B cell (primary cell): ENCODE measurements around the gene ZBTB21. TPM values are rescaled to one million over a fixed set of nuclear protein-coding genes. Genes with fewer than 3 reads are reported as not detected.

Experiments used
- ATAC-seq: fragments of 200-7000 bp; cut with Tn5 transposase; one replicate; pipeline ENCODE4 v1.10.0; 2021; ENCODE audit warnings: low read depth, mild to moderate bottlenecking, moderate number of reproducible peaks, moderate library complexity
- CTCF ChIA-PET: fragments of 350-600 bp; sonication (Branson Sonifier 250); formaldehyde crosslinking; loops from one replicate; lab custom pipeline; 2021; ENCODE audit warnings: antibody characterized with exemption, inconsistent platforms; lab: Charles Lee
- POLR2A ChIA-PET: fragments of 350-600 bp; sonication (Branson Sonifier 250); formaldehyde crosslinking; loops from one replicate; lab custom pipeline; 2021; ENCODE audit warnings: antibody characterized with exemption; lab: Charles Lee
- DNase-seq: peaks from one replicate; pipeline ENCODE4 v3.0.0; 2013
- H2AFZ ChIP-seq: 2 replicates; pipeline ENCODE4 v1.6.1; 2012; ENCODE audit warnings: mild to moderate bottlenecking, low read depth, low read length; ENCODE audit not compliant: insufficient read depth, poor library complexity, severe bottlenecking
- H3K27ac ChIP-seq, 2 donors: 1 replicate in 1 of 2; 2 replicates in 1 of 2; pipeline ENCODE4 v1.5.1; 2012 to 2013; ENCODE audit warnings: low read length in 2 of 2, mild to moderate bottlenecking in 2 of 2, moderate library complexity in 1 of 2
- H3K27me3 ChIP-seq, 4 experiments: fragments of 200-600 bp in 1 of 4; sonication (generic) in 1 of 4; replicated peaks in 1 of 4; 1 replicate in 2 of 4; 2 replicates in 2 of 4; pipeline versions ENCODE4 v1.6.1 to v1.7.0; 2013 to 2016; ENCODE audit warnings: low read length in 3 of 4, mild to moderate bottlenecking in 2 of 4, mixed read lengths in 1 of 4, moderate library complexity in 1 of 4; ENCODE audit not compliant: insufficient read depth in 4 of 4, control insufficient read depth in 3 of 4; ENCODE audit errors: control extremely low read depth in 1 of 4
- H3K36me3 ChIP-seq, 2 experiments: replicated peaks in 1 of 2; 1 replicate in 1 of 2; 2 replicates in 1 of 2; pipeline versions ENCODE4 v1.6.1 to v1.7.1; 2013; ENCODE audit warnings: low read length in 1 of 2; ENCODE audit not compliant: insufficient read depth in 2 of 2, control insufficient read depth in 1 of 2; ENCODE audit errors: control extremely low read depth in 1 of 2, extremely low read depth in 1 of 2
- H3K4me1 ChIP-seq, 2 donors: fragments of 200-600 bp in 1 of 2; sonication (generic) in 1 of 2; 1 replicate in 1 of 2; 2 replicates in 1 of 2; pipeline versions ENCODE4 v1.5.1 to v1.6.1; 2013 to 2017; ENCODE audit warnings: low read length in 2 of 2; ENCODE audit not compliant: control insufficient read depth in 2 of 2, insufficient read depth in 2 of 2
- H3K4me2 ChIP-seq: replicated peaks from 2 replicates; pipeline ENCODE3; 2012; ENCODE audit warnings: mild to moderate bottlenecking, low read depth, low read length; ENCODE audit not compliant: poor library complexity, severe bottlenecking
- H3K4me3 ChIP-seq, 5 experiments: fragments of 200-600 bp in 1 of 5; sonication (generic) in 1 of 5; 1 replicate in 3 of 5; 2 replicates in 2 of 5; pipeline versions ENCODE4 v1.5.1 to v1.7.0; 2011 to 2016; ENCODE audit warnings: low read length in 4 of 5, mild to moderate bottlenecking in 4 of 5, low read depth in 2 of 5, control low read depth in 1 of 5, moderate library complexity in 1 of 5; ENCODE audit not compliant: insufficient read depth in 1 of 5; ENCODE audit errors: control extremely low read depth in 1 of 5, extremely low read depth in 1 of 5
- H3K79me2 ChIP-seq: fragments of 200-600 bp; sonication (generic); one replicate; pipeline ENCODE4 v1.6.0; 2016; ENCODE audit warnings: low read length; ENCODE audit not compliant: control insufficient read depth, insufficient read depth
- H3K9ac ChIP-seq: fragments of 200-600 bp; sonication (generic); 2 replicates; pipeline ENCODE4 v1.6.1; 2017; ENCODE audit warnings: mild to moderate bottlenecking, low read length, moderate library complexity
- H3K9me3 ChIP-seq, 3 donors: one replicate each; pipeline versions ENCODE4 v1.6.1 to v1.7.1; 2013; ENCODE audit warnings: low read length in 2 of 3; ENCODE audit not compliant: control insufficient read depth in 2 of 3, insufficient read depth in 1 of 3; ENCODE audit errors: control extremely low read depth in 1 of 3
- H4K20me1 ChIP-seq: 2 replicates; pipeline ENCODE4 v1.6.0; 2012; ENCODE audit warnings: mild to moderate bottlenecking, low read length; ENCODE audit not compliant: insufficient read depth, control insufficient read depth, poor library complexity, severe bottlenecking
- H3K27ac Mint-ChIP-seq: one replicate; pipeline ENCODE4 v1.8.0; 2021; ENCODE audit warnings: mixed read lengths
- H3K27me3 Mint-ChIP-seq: one replicate; pipeline ENCODE4 v1.8.0; 2021; ENCODE audit warnings: mixed read lengths
- H3K4me1 Mint-ChIP-seq: one replicate; pipeline ENCODE4 v1.8.0; 2021; ENCODE audit warnings: mixed read lengths
- H3K4me3 Mint-ChIP-seq: one replicate; pipeline ENCODE4 v1.8.0; 2021; ENCODE audit warnings: mixed read lengths
- H3K9me3 Mint-ChIP-seq: one replicate; pipeline ENCODE4 v1.8.0; 2022; ENCODE audit warnings: mixed read lengths; ENCODE audit not compliant: insufficient read depth
- CTCF ChIP-seq: fragments of 200-600 bp; IDR thresholded peaks from one replicate; pipeline ENCODE4 v1.8.0; 2022; ENCODE audit warnings: antibody characterized with exemption, mild to moderate bottlenecking
- EZH2 ChIP-seq: IDR thresholded peaks from 2 replicates; pipeline ENCODE4 v1.6.1; 2012; ENCODE audit warnings: borderline replicate concordance, low read depth, mild to moderate bottlenecking, moderate library complexity, low read length; ENCODE audit not compliant: insufficient read depth, poor library complexity, severe bottlenecking
- WGBS: methylation state at CpG from one replicate; pipeline ENCODE4 v1.1.5; 2013; ENCODE audit warnings: missing lambda C conversion rate; ENCODE audit not compliant: insufficient coverage; 5-methylcytosine and 5-hydroxymethylcytosine counted together
- intact Hi-C: fragments of 100-400 bp; cut with micrococcal nuclease; formaldehyde crosslinking; loops from one replicate; pipeline ENCODE4 v1.10.0; 2022
- polyA plus RNA-seq: library from polyadenylated mRNA; depleted of rRNA; stranded (reverse); fragments of >200 nt; gene quantifications from 2 replicates; pipeline ENCODE4 v1.2.3, GENCODE V29; 2012
- total RNA-seq, 2 donors: library from RNA; stranded (reverse); fragments of 120-200 nt in 1 of 2; gene quantifications; 1 replicate in 1 of 2; 2 replicates in 1 of 2; pipeline versions ENCODE4 v1.2.3 to v1.2.4, GENCODE V29; 2013 to 2022

ZBTB21 gene
- total and polyA plus RNA-seq, 2 donors (not counting 1 experiment from before 2014, with no cell fraction given): 12.4 to 40.1 TPM

- no peaks in the 10 kb centered on the region for H3K36me3 ChIP-seq
- no peak overlapping the region for H3K4me2 ChIP-seq
- H2AFZ ChIP-seq: no peak overlapping the region
- WGBS: 97% methylated on average over 12 of the region's 12 CpGs
- Mint-ChIP-seq H3K4me3 (no peak overlapping the region), H3K27ac (no peak overlapping the region), H3K9me3 (no peaks in the 10 kb centered on the region), H3K27me3 (peaks cover 7% of the 10 kb centered on the region), H3K4me1 (peaks cover 1% of the 10 kb centered on the region)
- POLR2A ChIA-PET: no interaction called here
- no peaks in the 10 kb centered on the region for H3K9me3 ChIP-seq
- H3K27me3 ChIP-seq: no peaks in the 10 kb centered on the region
- TF ChIP-seq EZH2 (no peak), CTCF (no peak)
- H3K27ac ChIP-seq: no peak overlapping the region
- CTCF ChIA-PET: no interaction called here
- DNase-seq (no peak), ATAC-seq (no peak)
- H3K79me2 ChIP-seq: no peaks in the 10 kb centered on the region
- H3K4me3 ChIP-seq: no peak overlapping the region
- H3K4me1 ChIP-seq: no peaks in the 10 kb centered on the region
- H3K9ac ChIP-seq: no peak overlapping the region
- intact Hi-C loops: no loop called here
- no peaks in the 10 kb centered on the region for H4K20me1 ChIP-seq
Observed at GRCh38 chr21:42022091-42022430, 11.9 kb upstream of the ZBTB21 start.

- no peak for ATAC-seq
- peaks cover 2% of the 10 kb centered on the region for H3K4me1 Mint-ChIP-seq
- Histone ChIP-seq H3K4me2 (no peak overlapping the region), H3K79me2 (no peaks in the 10 kb centered on the region), H3K9me3 (no peaks in the 10 kb centered on the region), H2AFZ (no peak overlapping the region), H3K27me3 (no peaks in the 10 kb centered on the region), H4K20me1 (no peaks in the 10 kb centered on the region), H3K4me1 (no peaks in the 10 kb centered on the region), H3K4me3 (no peak overlapping the region), H3K27ac (no peak overlapping the region), H3K9ac (no peak overlapping the region), H3K36me3 (no peaks in the 10 kb centered on the region)
- ChIA-PET POLR2A (no interaction called here), CTCF (no interaction called here)
- H3K4me3 Mint-ChIP-seq: no peak overlapping the region
- H3K27me3 Mint-ChIP-seq: peaks cover 7% of the 10 kb centered on the region
- TF ChIP-seq EZH2: no peak
- H3K9me3 Mint-ChIP-seq: no peaks in the 10 kb centered on the region
- intact Hi-C loops: no loop called here
- WGBS: 92% methylated on average over 19 of the region's 20 CpGs
- no peak for DNase-seq
- H3K27ac Mint-ChIP-seq: no peak overlapping the region
Observed at GRCh38 chr21:42021371-42022090, 11.4 kb upstream of the ZBTB21 start.
